Measurements from ENCODE around the gene CDK14.
"Not testable (repeated sequence)": the region's sequence is repeated elsewhere in the genome, so short reads cannot be mapped to it uniquely, and the experiment has no call there.

The CDK14 gene

GRCh38 chr7:91137153-91137787 is 541.1 kb downstream of the CDK14 start:
- DNase-seq, result no peak

- no peak for DNase-seq
Measured at GRCh38 chr7:91137788-91138368, 541.8 kb downstream of the CDK14 start.

- DNase-seq, result no peak
Measured at GRCh38 chr7:91140286-91140685, 544.2 kb downstream of the CDK14 start.

DNA sequence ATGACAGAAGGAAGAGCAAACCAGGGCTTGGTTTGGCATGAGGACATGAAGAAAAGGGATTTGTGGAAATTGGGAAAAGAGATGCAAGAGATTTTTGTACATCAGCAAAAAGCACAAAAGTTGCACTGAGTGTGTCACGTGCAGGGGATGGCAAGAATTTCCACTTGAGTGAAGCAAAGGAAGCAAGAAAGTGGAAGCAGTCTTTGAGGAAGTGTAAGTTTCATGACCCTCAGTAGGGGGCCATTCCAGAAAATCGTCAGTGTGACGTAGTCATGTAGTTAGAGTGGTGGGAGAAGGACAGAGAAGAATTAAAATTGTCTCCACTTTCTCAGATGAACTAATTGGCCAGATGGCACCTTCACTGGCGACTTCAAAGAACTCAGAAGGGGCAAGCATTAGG is 544.9 kb downstream of the CDK14 start:
- DNase-seq, result no peak

- DNase-seq, result no peak
Measured at GRCh38 chr7:91142743-91143142, 546.6 kb downstream of the CDK14 start.

- DNase-seq, result no peak
Measured at GRCh38 chr7:91149341-91150246, 553.5 kb downstream of the CDK14 start.

GRCh38 chr7:91151916-91152315 is 555.8 kb downstream of the CDK14 start:
- DNase-seq, result no peak

DNA sequence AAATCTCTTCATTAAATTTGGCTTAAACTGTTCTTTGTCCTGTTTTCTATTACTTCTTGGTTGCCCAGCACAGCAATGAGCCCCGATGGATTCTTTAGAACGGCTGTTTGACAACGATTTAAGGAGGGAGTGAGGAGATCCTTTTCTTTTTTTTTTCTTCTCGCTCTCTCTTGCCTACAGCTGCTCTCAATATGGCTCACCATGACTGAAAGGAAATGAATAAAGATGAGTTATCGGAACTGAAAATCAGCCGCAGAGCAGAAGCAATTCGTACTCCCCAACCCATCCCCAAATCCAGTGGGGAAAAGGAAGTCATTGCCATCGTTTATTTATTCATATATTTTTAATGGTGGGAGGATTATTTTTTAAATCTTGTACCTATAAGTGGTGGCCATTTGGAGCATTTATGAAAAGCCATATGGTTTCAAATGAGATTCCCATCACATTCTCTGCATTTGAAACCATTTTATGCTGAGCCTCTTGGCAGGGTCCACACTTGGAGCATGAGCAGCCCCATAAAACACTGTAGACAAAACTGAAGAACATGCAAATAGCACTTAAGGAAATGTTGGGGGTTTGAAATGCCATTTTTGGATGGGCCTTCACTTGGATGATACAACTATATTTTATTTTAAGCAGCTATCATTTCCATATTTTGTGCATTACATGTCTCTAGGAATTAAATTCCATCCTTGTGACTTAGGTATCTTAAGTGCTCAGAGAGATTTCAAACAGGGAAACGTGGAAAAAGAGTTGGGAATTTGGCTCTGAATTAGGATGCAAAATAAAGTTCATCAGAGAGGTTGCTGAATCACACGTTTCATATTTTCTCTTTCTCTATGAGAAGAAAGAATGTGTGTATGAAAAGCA is 560.4 kb downstream of the CDK14 start:
- DNase-seq, result no peak

DNA sequence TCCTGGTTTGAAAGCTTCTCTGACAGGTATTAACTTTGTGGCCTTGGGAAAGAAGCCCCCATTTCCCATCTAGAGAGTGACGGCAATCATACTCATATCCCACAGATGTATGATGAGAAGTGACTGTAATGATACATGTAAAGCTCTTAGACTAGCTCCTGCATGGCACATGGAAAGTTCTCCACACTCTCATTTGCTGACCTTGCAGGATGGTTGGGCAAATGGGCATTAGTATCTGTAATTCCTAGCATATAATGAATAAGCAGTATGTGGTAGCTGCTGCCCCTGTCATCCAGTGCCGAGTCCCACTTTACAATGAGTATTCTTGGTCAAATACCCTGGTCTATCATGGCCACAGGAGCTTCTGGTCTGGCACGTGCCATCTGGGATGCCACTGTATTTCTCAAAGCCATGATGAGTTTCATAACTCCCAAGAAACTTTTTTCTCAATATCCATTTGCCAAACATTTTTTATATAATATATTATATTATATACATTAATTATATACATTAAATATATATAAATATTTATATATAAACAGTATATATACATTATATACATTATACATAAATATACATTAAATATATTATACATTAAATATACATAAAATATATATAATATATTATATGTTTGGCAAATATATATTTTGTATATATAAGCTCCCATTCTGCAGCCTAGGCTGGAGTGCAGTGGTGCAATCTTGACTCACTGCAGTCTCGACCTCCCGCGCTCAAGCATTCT is 561.6 kb downstream of the CDK14 start:
- no peak for DNase-seq

GRCh38 chr7:91162436-91162835 is 566.3 kb downstream of the CDK14 start:
- DNase-seq, result no peak

GRCh38 chr7:91164506-91164905 is 568.4 kb downstream of the CDK14 start:
- DNase-seq, result no peak

DNA sequence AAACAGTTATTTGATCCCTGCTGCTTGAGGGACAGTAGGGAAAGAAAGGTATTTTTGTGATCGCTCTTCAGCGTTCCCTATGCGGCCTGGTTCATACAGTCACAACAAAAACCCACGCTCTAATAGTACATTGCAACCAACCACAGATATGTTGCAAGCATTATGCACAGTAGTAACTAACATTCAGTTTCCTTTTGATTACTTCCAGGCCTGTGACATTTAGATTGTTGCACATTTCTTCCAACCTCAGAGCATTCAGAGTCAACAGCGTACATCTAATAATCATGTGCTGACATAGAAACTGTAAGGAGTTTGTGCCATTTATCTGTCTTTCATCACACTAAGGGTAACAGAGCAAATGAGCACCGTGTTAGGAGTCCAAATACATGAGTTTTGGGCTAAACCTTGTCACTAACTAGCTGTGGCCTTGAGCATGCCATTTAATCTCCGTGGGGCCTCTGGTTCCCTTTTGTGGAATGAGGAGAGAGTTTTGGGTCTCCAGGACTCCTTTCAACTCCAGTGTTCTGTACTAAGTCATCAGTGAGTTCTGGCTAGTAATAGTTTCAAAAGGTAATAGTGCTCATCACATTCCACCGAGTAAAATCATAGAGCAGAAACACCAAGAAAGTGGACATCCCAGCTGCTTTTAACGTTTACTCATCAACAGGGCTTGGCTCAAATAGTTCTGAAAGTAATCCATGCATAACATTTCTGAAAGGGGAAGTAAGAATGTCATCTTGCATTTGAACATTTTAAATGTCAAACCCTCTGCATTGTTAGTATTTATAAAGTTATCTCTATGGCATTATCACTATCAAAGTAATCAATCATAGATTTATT is 569.1 kb downstream of the CDK14 start:
- DNase-seq, result no peak

DNA sequence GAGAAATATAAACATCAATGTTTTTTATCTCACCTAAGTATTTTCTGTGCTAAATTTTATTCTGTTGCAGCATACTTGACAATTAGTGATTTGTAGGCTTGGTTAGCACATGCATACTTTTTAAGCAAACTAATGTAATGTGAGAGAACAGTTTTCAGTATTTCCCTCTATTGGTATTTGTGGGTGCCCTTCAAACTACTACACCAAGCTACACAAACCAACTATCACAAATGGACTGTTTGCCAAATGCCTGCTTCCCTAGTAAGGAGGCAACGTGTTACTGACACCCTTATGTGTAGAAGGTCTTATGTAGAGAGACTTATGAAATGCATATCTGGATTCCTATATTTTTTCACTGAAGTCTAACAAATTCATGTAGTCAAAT is 569.7 kb downstream of the CDK14 start:
- DNase-seq, result no peak

- DNase-seq, result no peak
Measured at GRCh38 chr7:91168871-91169829, 573.0 kb downstream of the CDK14 start.

DNA sequence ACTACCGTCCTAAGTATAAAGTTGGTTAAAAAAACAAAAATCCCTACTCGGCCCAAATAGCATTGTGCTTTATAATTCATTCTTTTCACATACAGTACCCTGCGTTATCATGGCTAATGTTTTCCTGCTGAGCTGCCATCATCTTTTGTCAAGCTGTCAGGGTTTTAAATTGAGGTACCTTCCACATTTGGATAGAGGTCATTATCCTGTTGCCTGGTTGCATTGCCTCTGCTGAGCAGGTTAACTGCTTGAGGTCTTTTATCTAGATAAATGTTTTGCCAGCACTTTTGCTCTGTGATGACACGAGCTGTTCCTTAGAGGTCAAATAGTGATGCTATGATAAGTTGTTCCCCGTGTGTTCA is 573.7 kb downstream of the CDK14 start:
- no peak for DNase-seq

GRCh38 chr7:91173265-91173664 is 577.1 kb downstream of the CDK14 start:
- DNase-seq, result not testable (repeated sequence)

GRCh38 chr7:91180746-91181145 is 584.6 kb downstream of the CDK14 start:
- DNase-seq, result no peak

- no peak for DNase-seq
Measured at GRCh38 chr7:91181949-91182348, 585.8 kb downstream of the CDK14 start.

DNA sequence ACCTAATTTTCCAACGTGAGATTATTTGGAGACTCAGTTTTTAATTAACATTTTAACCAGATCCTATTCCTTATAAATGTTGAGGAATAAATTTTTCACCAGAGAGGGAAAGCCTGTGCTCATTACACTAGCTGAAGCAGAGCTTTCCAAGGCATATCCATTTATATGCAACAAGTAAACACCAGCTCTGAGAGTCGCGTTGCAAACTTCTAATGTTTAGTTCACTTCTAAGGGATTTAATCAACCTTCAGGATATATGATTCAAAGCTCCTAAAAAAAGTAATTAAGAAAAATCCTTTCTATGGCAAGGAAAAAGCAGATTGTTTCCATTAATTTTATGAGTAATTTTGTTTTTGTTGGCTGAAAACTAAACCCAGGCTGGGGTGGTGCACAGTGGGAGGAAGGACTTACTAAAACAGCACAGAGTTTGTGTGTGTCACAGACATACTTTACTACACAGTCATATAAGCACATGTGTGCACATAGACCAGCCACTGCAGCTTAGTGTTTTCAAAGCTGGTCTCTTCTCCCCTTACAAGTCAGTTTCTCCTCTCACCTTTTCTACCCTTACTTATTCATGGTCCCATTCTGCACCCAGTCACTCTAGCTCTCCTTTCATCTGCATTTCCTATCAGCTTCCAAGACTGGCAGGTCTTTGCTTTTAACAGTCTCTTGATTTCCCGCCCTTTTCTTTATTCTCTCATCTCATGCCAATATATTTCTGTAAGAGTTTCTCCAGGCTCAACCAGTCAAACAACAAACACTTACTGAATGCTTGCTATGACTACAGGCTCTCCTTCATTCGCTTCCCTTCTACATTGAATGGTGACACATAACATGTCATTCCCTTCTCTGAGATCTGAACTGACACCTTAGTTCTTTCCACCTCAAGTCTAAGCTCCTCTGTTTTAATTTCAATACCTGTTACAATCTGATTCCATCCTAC is 587.0 kb downstream of the CDK14 start:
- DNase-seq, result no peak

Measured in activated CD4-positive, alpha-beta T cell treated with anti-CD3 and anti-CD28 coated beads, Interleukin-2, amount 50 U/mL, for 16 hours (primary cell).